ENCODE results near the gene ALDH5A1. TPM values are rescaled to one million over a fixed set of nuclear protein-coding genes. Genes with fewer than 3 reads are reported as not detected.

ALDH5A1 gene
- 2.6 TPM for polyA plus RNA-seq (2013, experiment 1 of 2)
- 1.6 TPM for polyA plus RNA-seq (2013, experiment 2 of 2)

DNA sequence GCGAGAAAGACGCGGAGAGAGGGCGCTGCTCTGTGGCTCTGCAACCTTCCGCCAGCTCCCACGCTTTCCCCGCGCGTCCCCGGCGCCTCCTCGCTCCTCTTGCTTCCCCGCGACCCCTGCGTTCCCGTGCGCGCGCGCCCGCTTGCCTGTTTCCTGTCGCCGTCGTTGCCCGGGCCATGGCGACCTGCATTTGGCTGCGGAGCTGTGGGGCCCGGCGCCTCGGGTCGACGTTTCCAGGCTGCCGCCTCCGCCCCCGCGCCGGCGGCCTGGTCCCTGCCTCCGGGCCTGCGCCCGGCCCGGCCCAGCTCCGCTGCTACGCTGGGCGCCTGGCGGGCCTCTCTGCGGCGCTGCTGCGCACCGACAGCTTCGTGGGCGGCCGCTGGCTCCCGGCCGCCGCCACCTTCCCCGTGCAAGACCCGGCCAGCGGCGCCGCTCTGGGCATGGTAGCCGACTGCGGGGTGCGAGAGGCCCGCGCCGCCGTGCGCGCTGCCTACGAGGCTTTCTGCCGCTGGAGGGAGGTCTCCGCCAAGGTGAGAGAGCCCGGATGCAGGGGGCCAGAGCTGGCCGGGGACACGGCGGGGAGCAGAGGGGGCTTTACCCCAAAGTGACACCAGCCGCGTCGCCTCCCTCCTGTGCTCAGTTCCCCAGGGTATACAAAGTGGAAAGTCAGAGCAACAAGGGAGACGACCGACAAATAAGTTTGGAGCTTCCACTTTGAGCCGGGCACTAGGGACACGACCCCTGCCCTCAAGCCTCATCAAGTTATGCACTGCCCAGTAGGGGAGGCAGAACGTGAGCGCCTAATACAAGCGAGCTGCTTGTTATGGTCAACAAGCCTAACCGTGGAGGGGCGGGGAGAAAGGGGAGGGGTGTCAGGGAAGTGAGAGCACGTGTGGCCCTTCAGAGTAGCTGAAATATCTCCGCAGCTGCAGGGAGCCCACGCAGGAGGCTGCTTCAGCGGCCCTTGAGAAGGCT lies at the start of gene ALDH5A1:
Gene ALDH5A1 (plus strand): TSS at position 149 of the 975 bp plus-strand sequence. CDS start 28 bp downstream, at position 177.
- Histone ChIP-seq H3K79me2 (ENCODE audit: control insufficient read depth, insufficient read depth, low read length) (no peaks in the 10 kb centered on the region), H3K4me2 (ENCODE audit: low read length) (peak within 1 kb of the TSS; percentile 63), H3K79me1 (ENCODE audit: low read length) (no peaks in the 10 kb centered on the region), H3K56ac (ENCODE audit: low read length) (peak within 1 kb of the TSS; percentile 89), H3K9ac (ENCODE audit: low read length) (peak within 1 kb of the TSS; percentile 70), H3K4me3 (ENCODE audit: low read length) (peak within 1 kb of the TSS; percentile 25), H3K27ac (ENCODE audit: low read depth, low read length) (no peak within 1 kb of the TSS), H4K8ac (ENCODE audit: low read depth, low read length) (no peak within 1 kb of the TSS), H3K4ac (ENCODE audit: low read depth, low read length) (no peak within 1 kb of the TSS), H3K36me3 (ENCODE audit: control insufficient read depth, insufficient read depth, low read length) (no peaks in the 10 kb centered on the region), H4K5ac (ENCODE audit: low read length) (no peak within 1 kb of the TSS), H2BK15ac (replicated peaks; ENCODE audit: low read depth) (no peak within 1 kb of the TSS), H2BK5ac (ENCODE audit: low read length) (no peak within 1 kb of the TSS), H3K4me1 (ENCODE audit: control insufficient read depth, low read depth, low read length) (peaks cover 3% of the 10 kb centered on the region), H2AK5ac (ENCODE audit: low read length) (no peak within 1 kb of the TSS), H2BK120ac (ENCODE audit: low read depth, low read length) (no peak within 1 kb of the TSS), H3K27me3 (ENCODE audit: insufficient read depth, low read length, poor library complexity) (no peaks in the 10 kb centered on the region), H3K18ac (ENCODE audit: low read length) (peak within 1 kb of the TSS; percentile 43), H3K23ac (ENCODE audit: low read length) (no peak within 1 kb of the TSS)
- peak; percentile 76 for DNase-seq
- no CpG with 5 or more reads among the region's 93 CpGs for WGBS (ENCODE audit: extremely low coverage, insufficient coverage, low lambda C conversion rate)

DNA sequence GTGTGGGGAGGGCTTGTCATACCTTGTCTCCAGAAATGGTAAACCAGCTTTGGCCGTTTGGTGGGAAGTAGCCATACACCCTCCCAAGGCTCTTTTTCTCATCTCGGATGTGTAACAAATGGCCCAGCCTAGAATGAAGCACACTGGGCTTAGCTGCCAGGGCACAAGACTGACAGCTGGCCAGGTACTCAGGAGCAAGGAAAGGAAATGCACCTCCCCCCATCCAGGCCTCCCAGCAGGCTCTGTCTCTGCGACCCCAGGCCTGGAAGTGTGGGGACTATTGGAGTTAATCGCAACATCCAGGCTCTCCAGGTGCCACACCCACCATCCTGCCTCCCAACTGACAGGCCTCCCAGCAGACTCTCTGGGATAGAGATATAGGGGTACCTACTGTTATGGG lies 49.1 kb upstream of the ALDH5A1 start:
- H2BK15ac ChIP-seq (replicated peaks; ENCODE audit: low read depth), result no peak overlapping the region
- H3K4ac ChIP-seq (ENCODE audit: low read depth, low read length), result no peak overlapping the region
- H3K79me2 ChIP-seq (ENCODE audit: control insufficient read depth, insufficient read depth, low read length), result no peaks in the 10 kb centered on the region
- no peak overlapping the region for H4K8ac ChIP-seq (ENCODE audit: low read depth, low read length)
- H3K27me3 ChIP-seq (ENCODE audit: insufficient read depth, low read length, poor library complexity), result no peaks in the 10 kb centered on the region
- no peak overlapping the region for H3K18ac ChIP-seq (ENCODE audit: low read length)
- H3K79me1 ChIP-seq (ENCODE audit: low read length), result no peaks in the 10 kb centered on the region
- H2BK120ac ChIP-seq (ENCODE audit: low read depth, low read length), result no peak overlapping the region
- H3K4me1 ChIP-seq (ENCODE audit: control insufficient read depth, low read depth, low read length), result peaks cover 3% of the 10 kb centered on the region
- H3K27ac ChIP-seq (ENCODE audit: low read depth, low read length), result no peak overlapping the region
- H3K4me3 ChIP-seq (ENCODE audit: low read length), result no peak overlapping the region
- peak; percentile 57 for DNase-seq
- no peak overlapping the region for H4K5ac ChIP-seq (ENCODE audit: low read length)
- no peak overlapping the region for H2AK5ac ChIP-seq (ENCODE audit: low read length)
- H3K23ac ChIP-seq (ENCODE audit: low read length), result no peak overlapping the region
- no CpG with 5 or more reads among the region's 4 CpGs for WGBS (ENCODE audit: extremely low coverage, insufficient coverage, low lambda C conversion rate)
- H3K56ac ChIP-seq (ENCODE audit: low read length), result no peak overlapping the region
- H2BK5ac ChIP-seq (ENCODE audit: low read length), result no peak overlapping the region
- no peaks in the 10 kb centered on the region for H3K36me3 ChIP-seq (ENCODE audit: control insufficient read depth, insufficient read depth, low read length)
- H3K4me2 ChIP-seq (ENCODE audit: low read length), result no peak overlapping the region
- no peak overlapping the region for H3K9ac ChIP-seq (ENCODE audit: low read length)

DNA sequence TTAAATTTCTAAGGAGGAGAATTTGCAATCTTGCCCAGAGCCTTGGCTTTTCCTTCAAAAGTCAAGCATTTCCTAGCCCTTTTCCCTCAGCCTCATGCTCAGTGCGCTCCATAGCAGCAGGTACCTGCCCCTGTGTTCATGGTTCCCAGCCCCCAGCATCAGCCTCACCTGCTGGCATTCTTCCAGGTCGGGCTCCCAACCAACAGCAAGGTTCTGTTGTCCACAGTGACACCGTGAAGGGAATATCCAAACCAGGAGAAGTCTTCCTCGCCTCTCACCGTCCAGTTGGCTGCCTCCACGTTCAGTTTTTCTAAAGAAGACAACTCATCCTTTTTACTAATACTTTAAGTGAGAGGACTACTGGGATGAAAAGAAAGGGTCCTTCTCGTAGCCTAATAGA lies 48.1 kb upstream of the ALDH5A1 start:
- Histone ChIP-seq H4K8ac (ENCODE audit: low read depth, low read length) (no peak overlapping the region), H3K4ac (ENCODE audit: low read depth, low read length) (no peak overlapping the region), H2BK15ac (replicated peaks; ENCODE audit: low read depth) (no peak overlapping the region), H3K18ac (ENCODE audit: low read length) (no peak overlapping the region), H3K36me3 (ENCODE audit: control insufficient read depth, insufficient read depth, low read length) (no peaks in the 10 kb centered on the region), H3K79me1 (ENCODE audit: low read length) (no peaks in the 10 kb centered on the region), H2AK5ac (ENCODE audit: low read length) (no peak overlapping the region), H3K23ac (ENCODE audit: low read length) (no peak overlapping the region), H3K27me3 (ENCODE audit: insufficient read depth, low read length, poor library complexity) (no peaks in the 10 kb centered on the region), H3K27ac (ENCODE audit: low read depth, low read length) (no peak overlapping the region), H3K4me1 (ENCODE audit: control insufficient read depth, low read depth, low read length) (peaks cover 3% of the 10 kb centered on the region), H3K4me3 (ENCODE audit: low read length) (no peak overlapping the region), H4K5ac (ENCODE audit: low read length) (no peak overlapping the region), H3K9ac (ENCODE audit: low read length) (no peak overlapping the region), H3K56ac (ENCODE audit: low read length) (no peak overlapping the region), H3K4me2 (ENCODE audit: low read length) (no peak overlapping the region), H3K79me2 (ENCODE audit: control insufficient read depth, insufficient read depth, low read length) (no peaks in the 10 kb centered on the region), H2BK5ac (ENCODE audit: low read length) (no peak overlapping the region), H2BK120ac (ENCODE audit: low read depth, low read length) (no peak overlapping the region)
- DNase-seq, result no peak
- WGBS (ENCODE audit: extremely low coverage, insufficient coverage, low lambda C conversion rate), result no CpG with 5 or more reads among the region's 7 CpGs

DNA sequence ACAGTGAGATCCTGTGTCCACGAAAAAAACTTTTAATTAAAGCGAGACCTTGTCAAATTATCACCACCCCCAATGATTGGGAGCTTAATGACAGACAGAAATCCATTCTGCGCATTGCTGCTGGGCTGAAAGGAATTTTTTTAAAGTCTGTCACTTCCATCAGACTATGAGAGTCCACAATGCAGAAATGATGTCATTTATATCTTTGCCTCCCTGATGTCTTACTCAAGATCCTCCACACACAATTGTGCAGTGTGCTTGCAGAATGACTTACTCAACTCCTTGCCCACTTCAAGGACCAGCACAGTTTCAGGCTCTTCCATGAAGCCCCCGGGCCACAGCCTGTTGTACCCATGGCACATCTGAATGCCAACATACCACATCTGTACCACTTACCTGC lies 46.4 kb upstream of the ALDH5A1 start:
- Histone ChIP-seq H4K8ac (ENCODE audit: low read depth, low read length) (no peak overlapping the region), H3K36me3 (ENCODE audit: control insufficient read depth, insufficient read depth, low read length) (no peaks in the 10 kb centered on the region), H3K4ac (ENCODE audit: low read depth, low read length) (no peak overlapping the region), H3K23ac (ENCODE audit: low read length) (no peak overlapping the region), H3K56ac (ENCODE audit: low read length) (no peak overlapping the region), H4K5ac (ENCODE audit: low read length) (no peak overlapping the region), H3K4me1 (ENCODE audit: control insufficient read depth, low read depth, low read length) (peaks cover 3% of the 10 kb centered on the region), H3K18ac (ENCODE audit: low read length) (no peak overlapping the region), H2BK5ac (ENCODE audit: low read length) (no peak overlapping the region), H3K79me2 (ENCODE audit: control insufficient read depth, insufficient read depth, low read length) (no peaks in the 10 kb centered on the region), H2BK120ac (ENCODE audit: low read depth, low read length) (no peak overlapping the region), H2AK5ac (ENCODE audit: low read length) (no peak overlapping the region), H3K27me3 (ENCODE audit: insufficient read depth, low read length, poor library complexity) (no peaks in the 10 kb centered on the region), H3K4me2 (ENCODE audit: low read length) (no peak overlapping the region), H3K4me3 (ENCODE audit: low read length) (no peak overlapping the region), H3K27ac (ENCODE audit: low read depth, low read length) (no peak overlapping the region), H3K79me1 (ENCODE audit: low read length) (no peaks in the 10 kb centered on the region), H3K9ac (ENCODE audit: low read length) (no peak overlapping the region), H2BK15ac (replicated peaks; ENCODE audit: low read depth) (no peak overlapping the region)
- WGBS (ENCODE audit: extremely low coverage, insufficient coverage, low lambda C conversion rate), result no CpG with 5 or more reads among the region's 4 CpGs
- DNase-seq, result no peak

GRCh38 chr6:24448828-24449525 lies 45.8 kb upstream of the ALDH5A1 start:
- Histone ChIP-seq H4K8ac (ENCODE audit: low read depth, low read length) (no peak overlapping the region), H2BK5ac (ENCODE audit: low read length) (no peak overlapping the region), H2AK5ac (ENCODE audit: low read length) (no peak overlapping the region), H4K5ac (ENCODE audit: low read length) (no peak overlapping the region), H3K27me3 (ENCODE audit: insufficient read depth, low read length, poor library complexity) (no peaks in the 10 kb centered on the region), H2BK15ac (replicated peaks; ENCODE audit: low read depth) (no peak overlapping the region), H3K4me3 (ENCODE audit: low read length) (no peak overlapping the region), H3K56ac (ENCODE audit: low read length) (no peak overlapping the region), H3K23ac (ENCODE audit: low read length) (no peak overlapping the region), H3K4me2 (ENCODE audit: low read length) (no peak overlapping the region), H3K79me1 (ENCODE audit: low read length) (no peaks in the 10 kb centered on the region), H2BK120ac (ENCODE audit: low read depth, low read length) (no peak overlapping the region), H3K79me2 (ENCODE audit: control insufficient read depth, insufficient read depth, low read length) (no peaks in the 10 kb centered on the region), H3K27ac (ENCODE audit: low read depth, low read length) (no peak overlapping the region), H3K4me1 (ENCODE audit: control insufficient read depth, low read depth, low read length) (peaks cover 3% of the 10 kb centered on the region), H3K36me3 (ENCODE audit: control insufficient read depth, insufficient read depth, low read length) (no peaks in the 10 kb centered on the region), H3K9ac (ENCODE audit: low read length) (no peak overlapping the region), H3K4ac (ENCODE audit: low read depth, low read length) (no peak overlapping the region), H3K18ac (ENCODE audit: low read length) (no peak overlapping the region)
- no peak for DNase-seq
- no CpG with 5 or more reads among the region's 9 CpGs for WGBS (ENCODE audit: extremely low coverage, insufficient coverage, low lambda C conversion rate)

Data from mesendoderm (in vitro differentiated cells).